ENCODE measurements around the gene TRIM42.

GRCh38 chr3:140706360-140706759, 28.5 kb downstream of the TRIM42 start:
- TF ChIP-seq REST (IDR thresholded peaks at IDR 0.05; ENCODE audit: insufficient read depth in 1 of 2, low read depth in 2 of 2, low read length in 2 of 2) (no peak), TAF1 (IDR thresholded peaks at IDR 0.05; ENCODE audit: borderline replicate concordance, insufficient read depth, low read length) (no peak), SIN3A (IDR thresholded peaks at IDR 0.05; ENCODE audit: borderline replicate concordance, insufficient read depth, low read length) (no peak), POLR2AphosphoS5 (IDR thresholded peaks at IDR 0.05; ENCODE audit: low read depth, low read length) (no peak)

Data from PFSK-1 (cell line).